WTC11 (cell line): ENCODE data around the gene UGDH. TPM values are rescaled to one million over a fixed set of nuclear protein-coding genes. Genes with fewer than 3 reads are reported as not detected.

Experiments used
- ATAC-seq: fragments of 200-7000 bp; cut with Tn5 transposase; 2 replicates; pipeline ENCODE4 v1.10.0; 2021; ENCODE audit warnings: mild to moderate bottlenecking, moderate library complexity
- CTCF ChIA-PET: fragments of 300-600 bp; sonication (Branson Sonifier 250); formaldehyde crosslinking; loops from one replicate; lab custom pipeline; 2021; ENCODE audit warnings: antibody characterized with exemption; lab: Charles Lee
- POLR2A ChIA-PET: fragments of 350-600 bp; sonication (Branson Sonifier 250); formaldehyde crosslinking; loops from one replicate; lab custom pipeline; 2021; ENCODE audit warnings: antibody characterized with exemption; lab: Charles Lee
- DNase-seq: peaks from one replicate; pipeline ENCODE4 v3.0.0; 2021; ENCODE audit warnings: low spot score
- H3K27ac Mint-ChIP-seq: 2 replicates; pipeline ENCODE4 v1.8.0; 2021; ENCODE audit warnings: mixed read lengths
- H3K27me3 Mint-ChIP-seq: 2 replicates; pipeline ENCODE4 v1.8.0; 2021; ENCODE audit warnings: low read depth, mild to moderate bottlenecking, moderate library complexity, mixed read lengths
- H3K36me3 Mint-ChIP-seq: 2 replicates; pipeline ENCODE4 v1.8.0; 2021; ENCODE audit warnings: mixed read lengths
- H3K4me1 Mint-ChIP-seq: 2 replicates; pipeline ENCODE4 v1.8.0; 2022; ENCODE audit warnings: mixed read lengths
- H3K4me3 Mint-ChIP-seq: 2 replicates; pipeline ENCODE4 v1.8.0; 2021; ENCODE audit warnings: mild to moderate bottlenecking, moderate library complexity, mixed read lengths
- H3K9me3 Mint-ChIP-seq: 2 replicates; pipeline ENCODE4 v1.8.0; 2021; ENCODE audit warnings: mixed read lengths
- AR ChIP-seq: fragments of 250-450 bp; sonication (Bioruptor Pico); IDR thresholded peaks from 2 replicates; pipeline ENCODE4 v1.9.0; 2021; ENCODE audit warnings: mild to moderate bottlenecking
- ATF3 ChIP-seq: sonication (generic); formaldehyde crosslinking; conservative IDR thresholded peaks from 2 replicates; pipeline ENCODE4 v1.8.1; 2022; ENCODE audit warnings: mild to moderate bottlenecking, missing genetic modification reagents
- CREB1 ChIP-seq: sonication (generic); formaldehyde crosslinking; IDR thresholded peaks from 2 replicates; pipeline ENCODE4 v1.8.0; 2023; ENCODE audit warnings: mild to moderate bottlenecking, missing genetic modification reagents
- CREM ChIP-seq: sonication (generic); formaldehyde crosslinking; IDR thresholded peaks from 2 replicates; pipeline ENCODE4 v1.8.1; 2022; ENCODE audit warnings: mild to moderate bottlenecking, missing genetic modification reagents, moderate library complexity
- EMX1 ChIP-seq: fragments of 250-450 bp; sonication (Bioruptor Pico); IDR thresholded peaks from 2 replicates; pipeline ENCODE4 v1.8.0; 2021; ENCODE audit warnings: mild to moderate bottlenecking
- ETV6 ChIP-seq: sonication (generic); formaldehyde crosslinking; IDR thresholded peaks from 2 replicates; pipeline ENCODE4 v1.8.1; 2022; ENCODE audit warnings: mild to moderate bottlenecking, missing genetic modification reagents
- FOXP4 ChIP-seq: sonication (generic); formaldehyde crosslinking; IDR thresholded peaks from 2 replicates; pipeline ENCODE4 v1.8.0; 2022; ENCODE audit warnings: mild to moderate bottlenecking, missing genetic modification reagents
- GABPB1 ChIP-seq: sonication (generic); formaldehyde crosslinking; IDR thresholded peaks from 2 replicates; pipeline ENCODE4 v1.8.1; 2023; ENCODE audit warnings: mild to moderate bottlenecking, missing genetic modification reagents
- HMGA2 ChIP-seq: fragments of 250-450 bp; sonication (Bioruptor Pico); IDR thresholded peaks from 2 replicates; pipeline ENCODE4 v1.4.0; 2021; ENCODE audit warnings: mild to moderate bottlenecking, moderate library complexity
- KAT7 ChIP-seq: sonication (generic); formaldehyde crosslinking; IDR thresholded peaks from 2 replicates; pipeline ENCODE4 v1.8.1; 2023; ENCODE audit warnings: missing genetic modification reagents, mild to moderate bottlenecking, borderline replicate concordance
- NR1H2 ChIP-seq: sonication (generic); formaldehyde crosslinking; IDR thresholded peaks from 2 replicates; pipeline ENCODE4 v1.9.0; 2021; ENCODE audit warnings: mild to moderate bottlenecking, moderate library complexity, missing genetic modification reagents
- RELA ChIP-seq: sonication (generic); formaldehyde crosslinking; IDR thresholded peaks from 2 replicates; pipeline ENCODE4 v1.8.1; 2022; ENCODE audit warnings: missing genetic modification reagents, mild to moderate bottlenecking, borderline replicate concordance
- SMAD3 ChIP-seq: sonication (generic); formaldehyde crosslinking; IDR thresholded peaks from 2 replicates; pipeline ENCODE4 v1.8.0; 2022; ENCODE audit warnings: missing genetic modification reagents, mild to moderate bottlenecking, borderline replicate concordance
- SOX15 ChIP-seq: fragments of 250-450 bp; sonication (Bioruptor Pico); IDR thresholded peaks from 2 replicates; pipeline ENCODE4 v1.9.0; 2021; ENCODE audit warnings: mild to moderate bottlenecking
- TEAD1 ChIP-seq: sonication (generic); formaldehyde crosslinking; IDR thresholded peaks from 2 replicates; pipeline ENCODE4 v1.8.0; 2022; ENCODE audit warnings: mild to moderate bottlenecking, missing genetic modification reagents
- USF1 ChIP-seq: sonication (generic); formaldehyde crosslinking; IDR thresholded peaks from 2 replicates; pipeline ENCODE4 v1.8.0; 2022; ENCODE audit warnings: mild to moderate bottlenecking, missing genetic modification reagents
- ZNF121 ChIP-seq: sonication (generic); formaldehyde crosslinking; IDR thresholded peaks from 2 replicates; pipeline ENCODE4 v1.8.0; 2023; ENCODE audit warnings: missing genetic modification reagents
- ZNF396 ChIP-seq: fragments of 250-450 bp; sonication (Bioruptor Pico); IDR thresholded peaks from 2 replicates; pipeline ENCODE4 v1.8.0; 2021; ENCODE audit warnings: mild to moderate bottlenecking, moderate library complexity, borderline replicate concordance
- ZNF416 ChIP-seq: fragments of 250-450 bp; sonication (Bioruptor Pico); IDR thresholded peaks from 2 replicates; pipeline ENCODE4 v1.9.0; 2021; ENCODE audit warnings: mild to moderate bottlenecking, inconsistent platforms
- ZNF532 ChIP-seq: fragments of 250-450 bp; sonication (Bioruptor Pico); IDR thresholded peaks from 2 replicates; pipeline ENCODE4 v1.9.0; 2021; ENCODE audit warnings: mild to moderate bottlenecking, borderline replicate concordance
- total RNA-seq: library from RNA; stranded (reverse); gene quantifications from 3 replicates; pipeline ENCODE4 v1.2.3, GENCODE V29; 2021
- TF ChIP-seq, protein P1 (sequence below): sonication (generic); formaldehyde crosslinking; conservative IDR thresholded peaks from 2 replicates; pipeline ENCODE4 v1.8.1; 2023; ENCODE audit warnings: mild to moderate bottlenecking, low read depth, missing genetic modification reagents, moderate library complexity
- TF ChIP-seq, protein P2 (sequence below): sonication (generic); formaldehyde crosslinking; IDR thresholded peaks from 2 replicates; pipeline ENCODE4 v1.8.1; 2022; ENCODE audit warnings: low read depth, missing genetic modification reagents, borderline replicate concordance
- TF ChIP-seq, protein P3 (sequence below): sonication (generic); formaldehyde crosslinking; IDR thresholded peaks from 2 replicates; pipeline ENCODE4 v1.8.0; 2022; ENCODE audit warnings: mild to moderate bottlenecking, missing genetic modification reagents

Gene UGDH
- total RNA-seq, 1 experiment from 2014 or later, result 97.5 TPM

- TF ChIP-seq AR (CRISPR knock-in tag), result no peak
- TF ChIP-seq, protein P1, sequence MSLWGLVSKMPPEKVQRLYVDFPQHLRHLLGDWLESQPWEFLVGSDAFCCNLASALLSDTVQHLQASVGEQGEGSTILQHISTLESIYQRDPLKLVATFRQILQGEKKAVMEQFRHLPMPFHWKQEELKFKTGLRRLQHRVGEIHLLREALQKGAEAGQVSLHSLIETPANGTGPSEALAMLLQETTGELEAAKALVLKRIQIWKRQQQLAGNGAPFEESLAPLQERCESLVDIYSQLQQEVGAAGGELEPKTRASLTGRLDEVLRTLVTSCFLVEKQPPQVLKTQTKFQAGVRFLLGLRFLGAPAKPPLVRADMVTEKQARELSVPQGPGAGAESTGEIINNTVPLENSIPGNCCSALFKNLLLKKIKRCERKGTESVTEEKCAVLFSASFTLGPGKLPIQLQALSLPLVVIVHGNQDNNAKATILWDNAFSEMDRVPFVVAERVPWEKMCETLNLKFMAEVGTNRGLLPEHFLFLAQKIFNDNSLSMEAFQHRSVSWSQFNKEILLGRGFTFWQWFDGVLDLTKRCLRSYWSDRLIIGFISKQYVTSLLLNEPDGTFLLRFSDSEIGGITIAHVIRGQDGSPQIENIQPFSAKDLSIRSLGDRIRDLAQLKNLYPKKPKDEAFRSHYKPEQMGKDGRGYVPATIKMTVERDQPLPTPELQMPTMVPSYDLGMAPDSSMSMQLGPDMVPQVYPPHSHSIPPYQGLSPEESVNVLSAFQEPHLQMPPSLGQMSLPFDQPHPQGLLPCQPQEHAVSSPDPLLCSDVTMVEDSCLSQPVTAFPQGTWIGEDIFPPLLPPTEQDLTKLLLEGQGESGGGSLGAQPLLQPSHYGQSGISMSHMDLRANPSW (CRISPR knock-in tag), result no peak
- TF ChIP-seq, protein P2, sequence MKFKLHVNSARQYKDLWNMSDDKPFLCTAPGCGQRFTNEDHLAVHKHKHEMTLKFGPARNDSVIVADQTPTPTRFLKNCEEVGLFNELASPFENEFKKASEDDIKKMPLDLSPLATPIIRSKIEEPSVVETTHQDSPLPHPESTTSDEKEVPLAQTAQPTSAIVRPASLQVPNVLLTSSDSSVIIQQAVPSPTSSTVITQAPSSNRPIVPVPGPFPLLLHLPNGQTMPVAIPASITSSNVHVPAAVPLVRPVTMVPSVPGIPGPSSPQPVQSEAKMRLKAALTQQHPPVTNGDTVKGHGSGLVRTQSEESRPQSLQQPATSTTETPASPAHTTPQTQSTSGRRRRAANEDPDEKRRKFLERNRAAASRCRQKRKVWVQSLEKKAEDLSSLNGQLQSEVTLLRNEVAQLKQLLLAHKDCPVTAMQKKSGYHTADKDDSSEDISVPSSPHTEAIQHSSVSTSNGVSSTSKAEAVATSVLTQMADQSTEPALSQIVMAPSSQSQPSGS (CRISPR knock-in tag), result no peak
- TF ChIP-seq ZNF396 (CRISPR knock-in tag), result no peak
- no peak for TF ChIP-seq TEAD1 (CRISPR knock-in tag)
- no peak for TF ChIP-seq CREM (CRISPR knock-in tag)
- TF ChIP-seq FOXP4 (CRISPR knock-in tag), result no peak
- no peak for TF ChIP-seq ATF3 (CRISPR knock-in tag)
- TF ChIP-seq NR1H2, result no peak
- no peak; the same call in 1 of the 2 replicates for TF ChIP-seq ZNF121 (CRISPR knock-in tag)
- TF ChIP-seq RELA (CRISPR knock-in tag), result no peak
- TF ChIP-seq GABPB1 (CRISPR knock-in tag), result no peak
- TF ChIP-seq HMGA2 (CRISPR knock-in tag), result no peak
- TF ChIP-seq, all 79 proteins: peak for 0
These were observed 8.8 kb downstream of the UGDH start (continued) for GRCh38 chr4:39518484-39518883.

GRCh38 chr4:39516407-39516966 is 10.8 kb downstream of the UGDH start:
- Mint-ChIP-seq H3K27ac (no peak overlapping the region), H3K27me3 (no peaks in the 10 kb centered on the region), H3K9me3 (no peaks in the 10 kb centered on the region), H3K36me3 (peaks cover 45% of the 10 kb centered on the region), H3K4me1 (no peaks in the 10 kb centered on the region), H3K4me3 (no peak overlapping the region)
- CTCF ChIA-PET, result no interaction called here
- POLR2A ChIA-PET, result no interaction called here
- ATAC-seq (no peak), DNase-seq (no peak)
- TF ChIP-seq SMAD3 (no peak), ZNF532 (CRISPR knock-in tag) (no peak), ZNF416 (no peak), CREB1 (CRISPR knock-in tag) (no peak), SOX15 (no peak), ETV6 (CRISPR knock-in tag) (no peak), KAT7 (CRISPR knock-in tag) (no peak), EMX1 (CRISPR knock-in tag) (no peak), USF1 (CRISPR knock-in tag) (no peak)
- TF ChIP-seq, protein P3, sequence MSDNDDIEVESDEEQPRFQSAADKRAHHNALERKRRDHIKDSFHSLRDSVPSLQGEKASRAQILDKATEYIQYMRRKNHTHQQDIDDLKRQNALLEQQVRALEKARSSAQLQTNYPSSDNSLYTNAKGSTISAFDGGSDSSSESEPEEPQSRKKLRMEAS (CRISPR knock-in tag), result no peak
